ENCODE results near the gene NCOA1. TPM values are rescaled to one million over a fixed set of nuclear protein-coding genes. Genes with fewer than 3 reads are reported as not detected.
"Not testable (repeated sequence)": the region's sequence is repeated elsewhere in the genome, so short reads cannot be mapped to it uniquely, and the experiment has no call there.

The NCOA1 gene
- total RNA-seq, 2 donors from 2014 or later: 34.9 to 58.3 TPM

GRCh38 chr2:24577481-24577880 is 86.4 kb downstream of the NCOA1 start:
- no peaks in the 10 kb centered on the region for H3K9me3 ChIP-seq
- DNase-seq (ENCODE audit: low spot score) (no peak), ATAC-seq (ENCODE audit: insufficient number of reproducible peaks, low FRiP score, low read depth) (no peak)
- H3K27me3 ChIP-seq (replicated peaks; ENCODE audit: insufficient read depth): no peaks in the 10 kb centered on the region
- no peak overlapping the region for H3K27ac ChIP-seq
- H3K4me3 ChIP-seq: no peak overlapping the region
- H3K4me1 ChIP-seq (ENCODE audit: control insufficient read depth in 1 of 2, low read depth in 2 of 2): peaks cover 7 to 9% of the 10 kb centered on the region in 2 donors
- TF ChIP-seq CTCF (IDR thresholded peaks at IDR 0.05): no peak
- no peaks in the 10 kb centered on the region for H3K36me3 ChIP-seq

- Histone ChIP-seq H3K4me1 (ENCODE audit: control insufficient read depth in 1 of 2, low read depth in 2 of 2) (peaks cover 7 to 9% of the 10 kb centered on the region in 2 donors), H3K4me3 (no peak overlapping the region), H3K9me3 (no peaks in the 10 kb centered on the region), H3K27ac (no peak overlapping the region), H3K27me3 (replicated peaks; ENCODE audit: insufficient read depth) (no peaks in the 10 kb centered on the region), H3K36me3 (no peaks in the 10 kb centered on the region)
- TF ChIP-seq CTCF (IDR thresholded peaks at IDR 0.05): no peak
- DNase-seq (ENCODE audit: low spot score) (no peak), ATAC-seq (ENCODE audit: insufficient number of reproducible peaks, low FRiP score, low read depth) (no peak)
These were observed 88.2 kb downstream of the NCOA1 start for GRCh38 chr2:24579053-24579803.

DNA sequence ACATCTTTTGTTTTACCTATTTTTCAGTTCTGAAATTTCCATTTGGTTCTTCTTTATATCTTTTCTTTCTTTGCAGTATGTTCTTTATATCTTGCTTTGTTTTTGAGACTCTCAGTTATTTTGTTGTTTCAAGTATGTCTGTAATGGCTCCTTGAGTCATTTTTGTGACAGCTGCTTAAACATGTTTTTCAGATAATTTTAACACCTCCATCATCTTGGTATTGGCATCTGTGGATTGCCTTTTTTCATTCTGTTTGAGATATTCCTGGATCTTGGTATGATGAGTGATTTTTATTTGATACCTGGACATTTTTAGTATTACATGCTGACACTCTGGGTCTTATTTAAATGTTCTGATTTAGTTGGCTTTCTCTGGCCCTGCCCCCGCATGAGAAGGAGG is 89.5 kb downstream of the NCOA1 start:
- Histone ChIP-seq H3K4me3 (no peak overlapping the region), H3K36me3 (no peaks in the 10 kb centered on the region), H3K27me3 (replicated peaks; ENCODE audit: insufficient read depth) (no peaks in the 10 kb centered on the region), H3K9me3 (no peaks in the 10 kb centered on the region), H3K4me1 (ENCODE audit: control insufficient read depth in 1 of 2, low read depth in 2 of 2) (peaks cover 7 to 9% of the 10 kb centered on the region in 2 donors), H3K27ac (no peak overlapping the region)
- TF ChIP-seq CTCF (IDR thresholded peaks at IDR 0.05): no peak
- ATAC-seq (ENCODE audit: insufficient number of reproducible peaks, low FRiP score, low read depth) (no peak), DNase-seq (ENCODE audit: low spot score) (no peak)

- DNase-seq (ENCODE audit: low spot score); H3K27ac ChIP-seq; H3K27me3 ChIP-seq (replicated peaks; ENCODE audit: insufficient read depth); H3K4me3 ChIP-seq; H3K9me3 ChIP-seq; H3K4me1 ChIP-seq (ENCODE audit: control insufficient read depth in 1 of 2, low read depth in 2 of 2); ATAC-seq (ENCODE audit: insufficient number of reproducible peaks, low FRiP score, low read depth); H3K36me3 ChIP-seq: not testable (repeated sequence)
These were observed 90.9 kb downstream of the NCOA1 start for GRCh38 chr2:24581971-24582370.

- Histone ChIP-seq H3K9me3 (no peaks in the 10 kb centered on the region), H3K27me3 (replicated peaks; ENCODE audit: insufficient read depth) (no peaks in the 10 kb centered on the region), H3K27ac (no peak overlapping the region), H3K4me3 (no peak overlapping the region), H3K36me3 (no peaks in the 10 kb centered on the region), H3K4me1 (ENCODE audit: control insufficient read depth in 1 of 2, low read depth in 2 of 2) (no peaks in the 10 kb centered on the region)
- TF ChIP-seq CTCF (IDR thresholded peaks at IDR 0.05): no peak
- DNase-seq (ENCODE audit: low spot score) (no peak), ATAC-seq (ENCODE audit: insufficient number of reproducible peaks, low FRiP score, low read depth) (no peak)
These were observed 95.9 kb downstream of the NCOA1 start for GRCh38 chr2:24586955-24587354.

GRCh38 chr2:24588294-24588693 is 97.2 kb downstream of the NCOA1 start:
- DNase-seq (ENCODE audit: low spot score): no peak
- H3K4me1 ChIP-seq (ENCODE audit: control insufficient read depth in 1 of 2, low read depth in 2 of 2): no peaks in the 10 kb centered on the region
- H3K27me3 ChIP-seq (replicated peaks; ENCODE audit: insufficient read depth): no peaks in the 10 kb centered on the region
- no peaks in the 10 kb centered on the region for H3K9me3 ChIP-seq
- no peak for ATAC-seq (ENCODE audit: insufficient number of reproducible peaks, low FRiP score, low read depth)
- H3K36me3 ChIP-seq: no peaks in the 10 kb centered on the region
- H3K4me3 ChIP-seq: no peak overlapping the region
- no peak overlapping the region for H3K27ac ChIP-seq
- TF ChIP-seq CTCF (IDR thresholded peaks at IDR 0.05): no peak
